Nephron (organoid): Measurements from ENCODE around the gene ZNF425.

Experiments
- H3K27ac Mint-ChIP-seq, 3 experiments: 2 replicates each; pipeline ENCODE4 v1.8.0; 2020; ENCODE audit warnings: mixed read lengths in 3 of 3, mild to moderate bottlenecking in 2 of 3, moderate library complexity in 1 of 3
- H3K27me3 Mint-ChIP-seq: 2 replicates; pipeline ENCODE4 v1.8.0; 2021; ENCODE audit warnings: low read depth, mild to moderate bottlenecking, moderate library complexity, mixed read lengths
- H3K36me3 Mint-ChIP-seq: 2 replicates; pipeline ENCODE4 v1.8.0; 2020; ENCODE audit warnings: low read depth, mixed read lengths
- H3K4me1 Mint-ChIP-seq: 2 replicates; pipeline ENCODE4 v1.8.0; 2020; ENCODE audit warnings: mixed read lengths
- H3K4me3 Mint-ChIP-seq, 3 experiments: 2 replicates each; pipeline ENCODE4 v1.8.0; 2020; ENCODE audit warnings: mild to moderate bottlenecking in 3 of 3, mixed read lengths in 3 of 3, moderate library complexity in 2 of 3
- H3K9me3 Mint-ChIP-seq: 2 replicates; pipeline ENCODE4 v1.8.0; 2020; ENCODE audit warnings: mixed read lengths
- CTCF ChIP-seq, 3 experiments: fragments of 200-600 bp; sonication (generic); IDR thresholded peaks; one replicate each; pipeline ENCODE4 v1.5.0; 2021; ENCODE audit warnings: antibody characterized with exemption in 3 of 3; ENCODE audit not compliant: unreplicated experiment in 3 of 3

Gene ZNF425

GRCh38 chr7:149125863-149126661 is at the start of gene ZNF425:
Gene ZNF425 (minus strand): TSS chr7:149126324. CDS start chr7:149126213, 111 bp downstream.
- peaks cover 5% of the 10 kb centered on the region for H3K9me3 Mint-ChIP-seq
- peak; percentile 92 to 97 (median 94) for TF ChIP-seq CTCF (IDR thresholded peaks at IDR 0.05; ENCODE audit: unreplicated experiment in 3 of 3)
- H3K27ac Mint-ChIP-seq = peak within 1 kb of the TSS; percentile 96 to 98 (median 96)
- peaks cover 25% of the 10 kb centered on the region for H3K36me3 Mint-ChIP-seq
- H3K4me3 Mint-ChIP-seq = peak within 1 kb of the TSS; percentile 93 to 100 (median 99)
- H3K4me1 Mint-ChIP-seq = peaks cover 19% of the 10 kb centered on the region
- H3K27me3 Mint-ChIP-seq = peaks cover 3% of the 10 kb centered on the region

GRCh38 chr7:149175150-149175549 is 49.0 kb upstream of the ZNF425 start:
- H3K9me3 Mint-ChIP-seq = no peaks in the 10 kb centered on the region
- H3K4me3 Mint-ChIP-seq = no peak overlapping the region
- no peak for TF ChIP-seq CTCF (IDR thresholded peaks at IDR 0.05; ENCODE audit: unreplicated experiment in 3 of 3)
- peaks cover 51% of the 10 kb centered on the region for H3K36me3 Mint-ChIP-seq
- no peaks in the 10 kb centered on the region for H3K27me3 Mint-ChIP-seq
- no peak overlapping the region for H3K27ac Mint-ChIP-seq
- H3K4me1 Mint-ChIP-seq = peaks cover 5% of the 10 kb centered on the region

GRCh38 chr7:149172534-149172920 is 46.4 kb upstream of the ZNF425 start:
- Mint-ChIP-seq H3K9me3 (no peaks in the 10 kb centered on the region), H3K36me3 (peaks cover 41% of the 10 kb centered on the region), H3K4me3 (no peak overlapping the region), H3K27ac (no peak overlapping the region), H3K4me1 (no peaks in the 10 kb centered on the region), H3K27me3 (no peaks in the 10 kb centered on the region)
- no peak for TF ChIP-seq CTCF (IDR thresholded peaks at IDR 0.05; ENCODE audit: unreplicated experiment in 3 of 3)

- no peaks in the 10 kb centered on the region for H3K9me3 Mint-ChIP-seq
- H3K36me3 Mint-ChIP-seq = peaks cover 40% of the 10 kb centered on the region
- H3K27me3 Mint-ChIP-seq = no peaks in the 10 kb centered on the region
- no peak overlapping the region for H3K27ac Mint-ChIP-seq
- H3K4me3 Mint-ChIP-seq = no peak overlapping the region
- no peaks in the 10 kb centered on the region for H3K4me1 Mint-ChIP-seq
- TF ChIP-seq CTCF (IDR thresholded peaks at IDR 0.05; ENCODE audit: unreplicated experiment in 3 of 3) = no peak
Measured at GRCh38 chr7:149171892-149172533, 45.9 kb upstream of the ZNF425 start.

GRCh38 chr7:149166630-149167352 is 40.7 kb upstream of the ZNF425 start:
- no peak overlapping the region for H3K4me3 Mint-ChIP-seq
- peaks cover 41% of the 10 kb centered on the region for H3K36me3 Mint-ChIP-seq
- no peaks in the 10 kb centered on the region for H3K9me3 Mint-ChIP-seq
- H3K27me3 Mint-ChIP-seq = no peaks in the 10 kb centered on the region
- H3K27ac Mint-ChIP-seq = no peak overlapping the region
- no peaks in the 10 kb centered on the region for H3K4me1 Mint-ChIP-seq
- no peak for TF ChIP-seq CTCF (IDR thresholded peaks at IDR 0.05; ENCODE audit: unreplicated experiment in 3 of 3)
